Adrenal gland (tissue), 5 donors: ENCODE measurements around the gene DPP4.

Experiments
- CTCF ChIP-seq, 6 experiments: fragments of 450-650 bp in 4 of 6; fragments of 200-600 bp in 2 of 6; sonication (generic) in 1 of 6; IDR thresholded peaks; 1 replicate in 5 of 6; 2 replicates in 1 of 6; pipeline versions ENCODE4 v1.5.1 to v1.8.0; 2016 to 2021; ENCODE audit warnings: antibody characterized with exemption in 6 of 6, mild to moderate bottlenecking in 2 of 6, moderate library complexity in 1 of 6
- POLR2A ChIP-seq, 2 donors: fragments of 450-650 bp; IDR thresholded peaks; one replicate each; pipeline ENCODE4 v1.6.1; 2017; ENCODE audit warnings: antibody characterized with exemption in 2 of 2, mild to moderate bottlenecking in 2 of 2, moderate library complexity in 1 of 2
- donor health status: DM: no; HTN: no; CAD: no.

- TF ChIP-seq CTCF (IDR thresholded peaks at IDR 0.05) (no peak), POLR2A (IDR thresholded peaks at IDR 0.05) (no peak)
These were observed 10.7 kb downstream of the DPP4 start for GRCh38 chr2:162063281-162063680.
